Measurements from ENCODE around the gene PDGFRA. TPM values are rescaled to one million over a fixed set of nuclear protein-coding genes. Genes with fewer than 3 reads are reported as not detected.

The PDGFRA gene
- total RNA-seq, 1 experiment from 2014 or later, result 6.8 TPM

GRCh38 chr4:54213761-54214160 is 15.3 kb upstream of the PDGFRA start:
- Histone ChIP-seq H3K23me2 (ENCODE audit: insufficient read length, low read depth, low read length, poor library complexity, severe bottlenecking) (peaks cover 2% of the 10 kb centered on the region), H2BK5ac (ENCODE audit: insufficient read length, low read length) (no peak overlapping the region), H3K18ac (ENCODE audit: insufficient read length, low read depth, low read length) (no peak overlapping the region), H4K20me1 (ENCODE audit: control insufficient read depth, insufficient read depth, insufficient read length) (no peaks in the 10 kb centered on the region), H2AK5ac (ENCODE audit: insufficient read length, low read length) (no peak overlapping the region), H3K4me2 (ENCODE audit: insufficient read depth, insufficient read length, low read length) (no peak overlapping the region), H3K9me3 (ENCODE audit: control insufficient read depth, low read depth, low read length) (no peaks in the 10 kb centered on the region), H3K79me2 (ENCODE audit: insufficient read depth, low read length) (no peaks in the 10 kb centered on the region), H2BK120ac (ENCODE audit: low read depth, low read length, poor library complexity, severe bottlenecking) (no peak overlapping the region), H4K5ac (ENCODE audit: insufficient read length, low read depth, low read length) (no peak overlapping the region), H3K56ac (ENCODE audit: insufficient read length, low read depth, low read length) (no peak overlapping the region), H2BK12ac (ENCODE audit: insufficient read length, low read depth, low read length) (no peak overlapping the region), H2BK20ac (ENCODE audit: low read depth, low read length, poor library complexity, severe bottlenecking) (no peak overlapping the region), H3K27ac (ENCODE audit: insufficient read length, low read depth, low read length) (no peak overlapping the region), H3K9ac (ENCODE audit: extremely low read depth, insufficient read length, low read length) (no peak overlapping the region), H2AFZ (ENCODE audit: low read length) (no peak overlapping the region), H3K4me1 (ENCODE audit: insufficient read depth, low read length) (no peaks in the 10 kb centered on the region), H3K27me3 (ENCODE audit: insufficient read depth, low read length) (peaks cover 8% of the 10 kb centered on the region; the same call in 1 of the 2 replicates), H3T11ph (ENCODE audit: low read length) (no peak overlapping the region), H3K14ac (ENCODE audit: insufficient read depth, low read length) (no peak overlapping the region), H4K8ac (replicated peaks; ENCODE audit: insufficient read length, low read depth, low read length) (no peak overlapping the region), H3K79me1 (ENCODE audit: insufficient read depth, low read depth, low read length, poor library complexity, severe bottlenecking) (no peaks in the 10 kb centered on the region), H4K91ac (ENCODE audit: insufficient read length, low read depth, low read length) (no peak overlapping the region), H2BK15ac (ENCODE audit: low read depth, low read length) (no peak overlapping the region), H3K4ac (ENCODE audit: low read depth, low read length) (no peak overlapping the region), H3K23ac (ENCODE audit: insufficient read length, low read depth, low read length) (no peak overlapping the region)
- H3K27ac Mint-ChIP-seq, result no peak overlapping the region
- no peak for TF ChIP-seq CTCF (conservative IDR thresholded peaks at IDR 0.05)
- H3K4me3 Mint-ChIP-seq, result no peak overlapping the region
- peaks cover 0 to 2% (median 2%) of the 10 kb centered on the region in 3 experiments; a peak in 1 of 7 replicates for H3K36me3 Mint-ChIP-seq (ENCODE audit: insufficient read depth in 1 of 3, low read depth in 3 of 3)
- H3K4me1 Mint-ChIP-seq, result peaks cover 5 to 9% of the 10 kb centered on the region in 2 experiments
- peaks cover 25% of the 10 kb centered on the region for H3K27me3 Mint-ChIP-seq (ENCODE audit: low read depth)
- peaks cover 3 to 6% of the 10 kb centered on the region in 2 experiments; a peak in 4 of 5 replicates for H3K9me3 Mint-ChIP-seq
- DNase-seq, result no peak
- WGBS (ENCODE audit: extremely low coverage, insufficient read length, low lambda C conversion rate), result no CpG with 5 or more reads among the region's 4 CpGs
